Hematopoietic multipotent progenitor cell treated with erythropoietin and hydrocortisone succinate and interleukin-3 and kit ligand, for 4 days (in vitro differentiated cells): ENCODE data around the gene PTPRM.

Experiments used
- DNase-seq: peaks from one replicate; pipeline ENCODE4 v3.0.0-alpha.2; 2015

Gene PTPRM

DNA sequence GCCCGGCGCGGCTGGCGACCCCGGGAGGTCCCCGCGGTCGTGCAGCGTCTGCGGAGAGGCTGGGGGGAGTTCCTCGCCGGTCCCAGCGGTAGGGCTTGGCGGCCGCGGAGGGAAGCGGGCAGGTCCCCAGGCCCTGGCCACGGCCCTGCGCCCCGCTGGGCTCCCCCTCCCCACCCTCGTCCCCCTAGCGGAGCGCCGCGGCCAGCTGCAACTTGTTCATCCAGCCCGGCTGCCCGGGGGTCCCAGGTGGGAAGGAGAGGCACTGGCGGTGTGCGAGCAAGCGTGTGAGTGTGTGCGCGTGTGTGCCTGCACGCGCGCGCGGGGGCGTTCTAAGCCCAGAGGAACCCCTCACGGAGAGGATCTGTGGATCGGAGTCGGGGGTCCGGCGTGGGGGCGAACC, 1.3 kb downstream of the PTPRM start:
- peak; percentile 25 for DNase-seq

- no peak for DNase-seq
These were observed 4.5 kb downstream of the PTPRM start for GRCh38 chr18:7571626-7572025.

GRCh38 chr18:7572822-7573221, 5.7 kb downstream of the PTPRM start:
- no peak for DNase-seq

DNA sequence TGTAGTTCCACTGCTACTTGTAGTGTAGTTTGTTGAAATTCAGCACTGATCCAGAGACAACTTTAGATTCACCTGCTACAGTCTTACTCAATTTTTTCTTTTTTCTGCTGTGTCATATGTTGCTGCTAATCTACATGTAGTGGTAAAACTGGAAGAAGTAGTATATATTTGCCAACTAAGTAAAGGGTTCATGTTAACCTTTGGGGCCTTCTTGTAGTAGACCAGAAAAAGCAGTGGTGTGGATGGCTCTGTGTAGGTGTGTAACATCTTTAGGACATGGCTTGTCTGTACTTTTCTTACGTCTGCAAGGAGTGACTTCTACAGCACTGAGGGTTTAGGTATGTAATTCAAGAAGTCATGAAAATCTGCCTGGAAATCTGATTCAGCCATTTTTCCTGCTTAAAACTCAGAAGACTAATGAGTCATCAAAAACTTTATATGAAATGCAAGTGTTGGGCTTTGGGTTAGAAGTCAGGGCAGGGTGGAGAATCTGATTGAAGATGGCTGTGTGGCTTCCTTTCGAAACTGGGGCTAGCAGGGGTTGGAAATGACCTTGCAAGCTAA, 8.4 kb downstream of the PTPRM start:
- no peak for DNase-seq

GRCh38 chr18:7576077-7576476, 9.0 kb downstream of the PTPRM start:
- DNase-seq = no peak

DNA sequence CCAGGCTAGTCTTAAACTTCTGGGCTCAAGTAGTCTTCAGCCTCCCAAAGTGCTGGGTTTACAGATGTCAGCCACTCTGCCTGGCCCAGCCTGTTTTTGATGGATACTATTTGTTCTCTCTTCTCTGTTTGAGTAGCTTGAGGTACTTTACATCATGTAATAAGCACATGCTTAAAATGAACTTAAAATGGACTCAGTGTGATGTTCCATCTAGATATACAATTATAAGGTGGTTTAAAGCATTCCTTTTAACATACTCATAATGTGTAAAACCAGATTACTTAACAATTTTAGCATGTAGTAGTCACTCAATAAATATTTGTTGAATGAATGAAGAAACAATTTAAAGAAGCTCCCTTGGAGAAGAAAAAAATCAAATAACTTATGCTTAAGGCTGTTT, 9.6 kb downstream of the PTPRM start:
- DNase-seq = no peak

DNA sequence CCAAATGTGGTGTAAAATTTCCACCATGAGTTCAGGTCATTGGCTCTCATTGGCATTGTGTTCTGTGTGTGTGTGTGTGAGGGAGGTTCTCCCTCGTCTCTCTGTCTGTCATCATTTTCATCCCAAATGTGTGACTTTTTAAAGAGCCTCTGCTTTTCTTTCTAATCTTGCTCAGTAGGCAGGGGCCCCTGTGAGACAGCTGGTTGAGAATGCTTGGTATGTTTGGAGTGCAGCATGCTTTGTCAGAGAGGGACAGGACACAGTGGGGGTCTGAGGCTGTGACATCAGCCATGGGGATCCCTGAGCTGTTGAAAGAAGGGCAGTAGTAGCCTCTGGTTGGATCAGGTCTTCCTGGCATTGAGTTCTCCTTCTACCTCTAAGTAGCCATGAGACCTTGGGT, 10.6 kb downstream of the PTPRM start:
- DNase-seq = no peak

- DNase-seq = no peak
These were observed 12.2 kb downstream of the PTPRM start for GRCh38 chr18:7579176-7579917.

- no peak for DNase-seq
These were observed 12.9 kb downstream of the PTPRM start for GRCh38 chr18:7579918-7580542.

- DNase-seq = no peak
These were observed 17.6 kb downstream of the PTPRM start for GRCh38 chr18:7584646-7585275.

GRCh38 chr18:7585276-7585670, 18.2 kb downstream of the PTPRM start:
- DNase-seq = no peak

- DNase-seq = no peak
These were observed 19.3 kb downstream of the PTPRM start for GRCh38 chr18:7586379-7586778.

GRCh38 chr18:7590826-7591560, 23.9 kb downstream of the PTPRM start:
- peak; percentile 19 for DNase-seq

- peak; percentile 14 for DNase-seq
These were observed 25.4 kb downstream of the PTPRM start for GRCh38 chr18:7592305-7593071.

- DNase-seq = no peak
These were observed 26.2 kb downstream of the PTPRM start for GRCh38 chr18:7593218-7593819.

GRCh38 chr18:7596147-7596546, 29.0 kb downstream of the PTPRM start:
- no peak for DNase-seq

DNA sequence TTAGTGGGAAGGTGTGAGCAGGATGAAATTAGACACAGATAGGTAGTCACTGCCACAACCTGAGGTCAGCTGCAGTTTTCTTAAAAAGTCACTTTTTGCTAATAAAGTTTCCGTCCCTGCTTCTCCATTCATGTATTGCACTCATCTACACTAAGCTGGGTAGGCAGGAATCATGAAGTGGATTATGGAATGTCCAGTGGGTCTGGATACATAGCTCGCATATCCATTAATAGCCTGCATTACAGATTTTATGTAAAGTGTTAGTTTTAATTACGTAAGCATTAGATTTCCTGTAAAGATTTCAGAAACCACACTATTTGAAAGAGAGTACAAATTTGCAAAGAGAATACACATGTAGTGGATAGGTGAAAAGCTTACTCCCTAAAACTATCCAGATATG, 30.4 kb downstream of the PTPRM start:
- DNase-seq = no peak

DNA sequence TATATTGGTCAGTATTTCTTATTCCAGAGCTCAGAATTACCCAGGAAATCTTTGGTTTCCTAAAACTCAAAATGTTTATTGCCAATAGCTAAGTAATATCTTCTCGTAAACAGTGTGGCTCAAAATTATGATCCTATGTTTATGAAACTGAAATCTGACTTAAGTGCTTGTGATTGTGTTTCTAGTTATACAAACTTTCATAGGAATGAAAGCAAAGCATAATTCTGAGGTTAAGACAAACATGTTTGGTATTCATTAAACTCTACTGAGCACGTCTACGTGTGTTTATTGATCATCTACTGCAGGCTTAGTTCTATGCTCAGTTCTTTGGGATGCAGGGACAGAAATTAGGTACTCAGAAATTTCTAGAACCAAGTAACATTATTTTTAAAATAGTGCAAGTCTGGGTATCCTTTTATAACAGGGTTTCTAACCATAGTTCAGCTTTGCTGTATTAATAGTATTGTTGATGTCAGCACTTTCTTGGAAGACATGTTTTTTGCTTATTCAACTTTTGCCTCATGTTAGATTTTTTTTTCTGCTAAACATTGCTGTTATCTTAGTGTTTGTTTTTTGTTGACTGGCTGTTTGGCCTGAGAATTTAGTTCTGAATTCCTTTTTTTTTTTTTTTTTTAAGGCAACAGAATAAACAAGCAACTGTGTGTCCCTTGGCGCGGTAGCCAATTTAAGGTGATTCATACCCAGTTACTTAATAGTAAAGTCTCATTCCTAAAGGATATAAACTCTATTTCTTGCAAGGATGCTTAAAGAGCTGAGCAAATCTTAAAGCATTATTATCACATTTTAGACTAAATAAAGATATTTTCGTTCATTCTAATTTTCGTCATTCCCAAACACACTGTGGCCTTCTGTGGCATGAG, 31.3 kb downstream of the PTPRM start:
- DNase-seq = no peak

- no peak for DNase-seq
These were observed 32.9 kb downstream of the PTPRM start for GRCh38 chr18:7600036-7600435.

GRCh38 chr18:7600528-7601245, 33.6 kb downstream of the PTPRM start:
- DNase-seq = no peak
